A549 (cell line): ENCODE results near the gene FAM3A. TPM values are rescaled to one million over a fixed set of nuclear protein-coding genes. Genes with fewer than 3 reads are reported as not detected.

Experiments used
- ATAC-seq, 2 experiments: fragments of 200-7000 bp in 1 of 2; fragments of >200 bp in 1 of 2; cut with Nextera tagmentation in 1 of 2; cut with Tn5 transposase in 1 of 2; 3 replicates each; pipeline versions ENCODE4 v1.8.0 to v1.9.1; 2018 to 2020; ENCODE audit warnings: mild to moderate bottlenecking in 1 of 2, moderate library complexity in 1 of 2
- CTCF ChIA-PET: fragments of 300-600 bp; sonication (Branson Sonifier 250); formaldehyde crosslinking; extraction: SDS; loops from one replicate; lab custom pipeline; 2021; ENCODE audit warnings: antibody characterized with exemption, inconsistent platforms; lab: Yijun Ruan, JAX
- POLR2A ChIA-PET: fragments of 350-600 bp; formaldehyde crosslinking; extraction: SDS; loops from one replicate; lab custom pipeline; 2021; ENCODE audit warnings: antibody characterized with exemption, inconsistent platforms; lab: Yijun Ruan, JAX
- DNase-seq, 2 experiments: peaks; one replicate each; pipeline versions ENCODE4 v3.0.0 to v3.0.0-alpha.2; 2011 to 2016; ENCODE audit warnings: low read depth in 1 of 2, low spot score in 1 of 2
- FAIRE-seq: peaks from 2 replicates; lab custom pipeline; 2011; peaks lifted over from hg19 to GRCh38; lab: Jason Lieb, UNC
- H3K27ac ChIP-seq, 2 experiments: fragments of >200 bp; sonication (Bioruptor Twin); formaldehyde crosslinking; 3 replicates each; pipeline ENCODE4 v1.5.1; 2016 to 2017
- H3K4me1 ChIP-seq: fragments of >200 bp; sonication (Bioruptor Twin); formaldehyde crosslinking; 3 replicates; pipeline ENCODE4 v1.6.1; 2016
- H3K4me2 ChIP-seq: fragments of >200 bp; sonication (Bioruptor Twin); formaldehyde crosslinking; 3 replicates; pipeline ENCODE4 v1.6.1; 2016
- H3K4me3 ChIP-seq: fragments of >200 bp; sonication (Bioruptor Twin); formaldehyde crosslinking; 3 replicates; pipeline ENCODE4 v1.5.1; 2016
- H3K9me3 ChIP-seq: fragments of >200 bp; sonication (Bioruptor Twin); formaldehyde crosslinking; 3 replicates; pipeline ENCODE4 v1.6.1; 2016
- CEBPB ChIP-seq, 2 experiments: fragments of >200 bp in 1 of 2; sonication (Bioruptor Twin) in 1 of 2; formaldehyde crosslinking in 1 of 2; IDR thresholded peaks; 2 replicates each; pipeline ENCODE4 v1.6.1; 2012 to 2016
- CHD2 ChIP-seq: fragments of 150-350 bp; IDR thresholded peaks from 2 replicates; pipeline ENCODE4 v1.6.1; 2014; ENCODE audit warnings: low read length; ENCODE audit not compliant: partially characterized antibody
- EHMT2 ChIP-seq: fragments of 200-600 bp; sonication (generic); IDR thresholded peaks from 2 replicates; pipeline ENCODE4 v1.6.1; 2016; ENCODE audit warnings: antibody characterized with exemption, low read depth, mild to moderate bottlenecking, moderate library complexity
- GATA3 ChIP-seq: IDR thresholded peaks from 2 replicates; pipeline ENCODE4 v1.6.1; 2012; ENCODE audit warnings: borderline replicate concordance
- HEYL ChIP-seq: fragments of 250-450 bp; sonication (Bioruptor Pico); IDR thresholded peaks from 2 replicates; pipeline ENCODE4 v1.8.0; 2021; ENCODE audit warnings: mild to moderate bottlenecking, moderate library complexity
- HMGXB4 ChIP-seq: fragments of 250-450 bp; sonication (Bioruptor Pico); IDR thresholded peaks from 2 replicates; pipeline ENCODE4 v1.5.0; 2021; ENCODE audit warnings: mild to moderate bottlenecking, moderate library complexity, borderline replicate concordance
- HOXB5 ChIP-seq: fragments of 250-450 bp; sonication (Bioruptor Pico); IDR thresholded peaks from 2 replicates; pipeline ENCODE4 v1.5.0; 2020; ENCODE audit warnings: mild to moderate bottlenecking, moderate library complexity
- KDM1A ChIP-seq: fragments of 200-600 bp; sonication (generic); IDR thresholded peaks from 2 replicates; pipeline ENCODE4 v1.6.1; 2016; ENCODE audit warnings: low read depth, mild to moderate bottlenecking
- KDM5A ChIP-seq: fragments of 200-600 bp; sonication (generic); IDR thresholded peaks from 2 replicates; pipeline ENCODE4 v1.6.1; 2016; ENCODE audit warnings: antibody characterized with exemption, mild to moderate bottlenecking
- MAX ChIP-seq: IDR thresholded peaks from 2 replicates; pipeline ENCODE4 v1.6.1; 2012
- MAZ ChIP-seq: fragments of 150-350 bp; IDR thresholded peaks from 2 replicates; pipeline ENCODE4 v1.6.1; 2014; ENCODE audit warnings: antibody characterized with exemption, low read depth, low read length, borderline replicate concordance
- NFE2L2 ChIP-seq: fragments of 150-350 bp; conservative IDR thresholded peaks from 2 replicates; pipeline ENCODE4 v1.6.1; 2014; ENCODE audit warnings: low read length
- NPAS2 ChIP-seq: fragments of 250-450 bp; sonication (Bioruptor Pico); IDR thresholded peaks from 2 replicates; pipeline ENCODE4 v1.8.0; 2022; ENCODE audit warnings: mild to moderate bottlenecking, moderate library complexity, borderline replicate concordance
- NR3C1 ChIP-seq: fragments of >200 bp; sonication (Bioruptor Twin); formaldehyde crosslinking; IDR thresholded peaks from 3 replicates; pipeline ENCODE4 v1.6.1; 2017
- PHF8 ChIP-seq: fragments of 200-600 bp; sonication (generic); IDR thresholded peaks from 2 replicates; pipeline ENCODE4 v1.6.1; 2016; ENCODE audit warnings: low read depth, mild to moderate bottlenecking, antibody characterized with exemption, moderate library complexity, borderline replicate concordance
- RAD21 ChIP-seq, 2 experiments: fragments of >200 bp in 1 of 2; sonication (Bioruptor Twin) in 1 of 2; formaldehyde crosslinking in 1 of 2; IDR thresholded peaks in 1 of 2; conservative IDR thresholded peaks in 1 of 2; 2 replicates in 1 of 2; 3 replicates in 1 of 2; pipeline ENCODE4 v1.6.1; 2012 to 2018; ENCODE audit warnings: inconsistent platforms in 1 of 2
- RARB ChIP-seq: fragments of 250-450 bp; sonication (Bioruptor Pico); IDR thresholded peaks from 2 replicates; pipeline ENCODE4 v1.8.0; 2021; ENCODE audit warnings: mild to moderate bottlenecking, moderate library complexity
- TFCP2L1 ChIP-seq: fragments of 250-450 bp; sonication (Bioruptor Pico); IDR thresholded peaks from 2 replicates; pipeline ENCODE4 v1.5.0; 2021; ENCODE audit warnings: mild to moderate bottlenecking
- ZSCAN20 ChIP-seq: fragments of 250-450 bp; sonication (Bioruptor Pico); IDR thresholded peaks from 2 replicates; pipeline ENCODE4 v1.8.0; 2022; ENCODE audit warnings: mild to moderate bottlenecking, moderate library complexity
- WGBS: methylation state at CpG from one replicate; pipeline ENCODE4 v1.1.6; 2017; ENCODE audit errors: missing lambda C conversion rate; 5-methylcytosine and 5-hydroxymethylcytosine counted together
- polyA plus RNA-seq, 4 experiments: library from polyadenylated mRNA; depleted of rRNA in 3 of 4; stranded (reverse); fragments of >200 nt; fragmentation: RNase III in 1 of 4; extraction: RNeasy Plus Mini Kit Qiagen cat#74134 plus additional on column Dnase treatment in 1 of 4; gene quantifications; 2 replicates in 3 of 4; 3 replicates in 1 of 4; pipeline ENCODE4 v1.2.3, GENCODE V29; 2011 to 2017
- TF ChIP-seq, protein P1 (sequence below): fragments of 450-650 bp; IDR thresholded peaks from 2 replicates; pipeline ENCODE4 v1.6.1; 2014; ENCODE audit warnings: antibody characterized with exemption
- TF ChIP-seq, protein P2 (sequence below): fragments of 200-600 bp; sonication (generic); IDR thresholded peaks from 2 replicates; pipeline ENCODE4 v1.6.1; 2016; ENCODE audit warnings: antibody characterized with exemption, mild to moderate bottlenecking, moderate library complexity
- TF ChIP-seq, protein P3 (sequence below): fragments of 250-450 bp; sonication (Bioruptor Pico); IDR thresholded peaks from 2 replicates; pipeline ENCODE4 v1.5.0; 2020; ENCODE audit warnings: low read depth, mild to moderate bottlenecking, moderate library complexity

FAM3A gene
- polyA plus RNA-seq, 2 of the 4 experiments (the other 2 are of a cell fraction): 21.7 to 36.7 TPM

GRCh38 chrX:154469880-154470279 is 46.2 kb downstream of the FAM3A start:
- no peak for DNase-seq
- ATAC-seq: no peak
- Histone ChIP-seq H3K27ac (no peak overlapping the region), H3K4me2 (no peak overlapping the region), H3K9me3 (no peaks in the 10 kb centered on the region), H3K4me1 (no peaks in the 10 kb centered on the region), H3K4me3 (no peak overlapping the region)
- TF ChIP-seq HMGXB4 (CRISPR knock-in tag) (no peak), MAX (no peak), MAZ (no peak), PHF8 (no peak), EHMT2 (no peak), CEBPB (IDR thresholded peaks at IDR 0.05) (no peak), GATA3 (no peak), HOXB5 (CRISPR knock-in tag) (no peak), NR3C1 (no peak)
- ChIA-PET POLR2A (no interaction called here), CTCF (no interaction called here)
- 92% methylated on average over 14 of the region's 18 CpGs for WGBS
- no peak for FAIRE-seq

DNA sequence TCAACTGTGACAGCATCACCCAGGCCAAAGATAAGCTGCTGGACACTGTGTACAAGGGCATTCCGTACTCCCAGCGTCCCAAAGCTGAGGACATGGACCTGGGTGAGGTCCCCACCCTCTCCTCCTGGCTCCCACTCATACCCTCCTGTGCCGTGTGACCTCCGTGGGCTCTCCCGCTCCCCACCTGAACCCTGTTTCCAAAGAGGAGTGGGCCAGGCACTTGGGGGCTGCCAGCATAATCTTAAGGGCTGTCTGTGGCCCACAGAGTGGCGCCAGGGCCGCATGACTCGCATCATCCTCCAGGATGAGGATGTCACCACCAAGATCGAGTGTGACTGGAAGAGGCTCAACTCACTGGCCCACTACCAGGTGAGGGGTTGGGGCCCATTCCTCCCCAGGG is 46.9 kb downstream of the FAM3A start:
- 92% methylated on average over 4 of the region's 9 CpGs for WGBS
- Histone ChIP-seq H3K9me3 (no peaks in the 10 kb centered on the region), H3K4me3 (no peak overlapping the region), H3K27ac (no peak overlapping the region), H3K4me2 (no peak overlapping the region), H3K4me1 (no peaks in the 10 kb centered on the region)
- CTCF ChIA-PET: no interaction called here
- TF ChIP-seq KDM5A: no peak
- no peak for TF ChIP-seq HEYL (CRISPR knock-in tag)
- no peak for TF ChIP-seq ZSCAN20 (CRISPR knock-in tag)
- TF ChIP-seq, protein P1, sequence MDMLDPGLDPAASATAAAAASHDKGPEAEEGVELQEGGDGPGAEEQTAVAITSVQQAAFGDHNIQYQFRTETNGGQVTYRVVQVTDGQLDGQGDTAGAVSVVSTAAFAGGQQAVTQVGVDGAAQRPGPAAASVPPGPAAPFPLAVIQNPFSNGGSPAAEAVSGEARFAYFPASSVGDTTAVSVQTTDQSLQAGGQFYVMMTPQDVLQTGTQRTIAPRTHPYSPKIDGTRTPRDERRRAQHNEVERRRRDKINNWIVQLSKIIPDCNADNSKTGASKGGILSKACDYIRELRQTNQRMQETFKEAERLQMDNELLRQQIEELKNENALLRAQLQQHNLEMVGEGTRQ: no peak
- TF ChIP-seq CHD2: no peak
- no peak for TF ChIP-seq EHMT2
- TF ChIP-seq TFCP2L1 (CRISPR knock-in tag): no peak
- TF ChIP-seq NFE2L2: no peak
- TF ChIP-seq, protein P2, sequence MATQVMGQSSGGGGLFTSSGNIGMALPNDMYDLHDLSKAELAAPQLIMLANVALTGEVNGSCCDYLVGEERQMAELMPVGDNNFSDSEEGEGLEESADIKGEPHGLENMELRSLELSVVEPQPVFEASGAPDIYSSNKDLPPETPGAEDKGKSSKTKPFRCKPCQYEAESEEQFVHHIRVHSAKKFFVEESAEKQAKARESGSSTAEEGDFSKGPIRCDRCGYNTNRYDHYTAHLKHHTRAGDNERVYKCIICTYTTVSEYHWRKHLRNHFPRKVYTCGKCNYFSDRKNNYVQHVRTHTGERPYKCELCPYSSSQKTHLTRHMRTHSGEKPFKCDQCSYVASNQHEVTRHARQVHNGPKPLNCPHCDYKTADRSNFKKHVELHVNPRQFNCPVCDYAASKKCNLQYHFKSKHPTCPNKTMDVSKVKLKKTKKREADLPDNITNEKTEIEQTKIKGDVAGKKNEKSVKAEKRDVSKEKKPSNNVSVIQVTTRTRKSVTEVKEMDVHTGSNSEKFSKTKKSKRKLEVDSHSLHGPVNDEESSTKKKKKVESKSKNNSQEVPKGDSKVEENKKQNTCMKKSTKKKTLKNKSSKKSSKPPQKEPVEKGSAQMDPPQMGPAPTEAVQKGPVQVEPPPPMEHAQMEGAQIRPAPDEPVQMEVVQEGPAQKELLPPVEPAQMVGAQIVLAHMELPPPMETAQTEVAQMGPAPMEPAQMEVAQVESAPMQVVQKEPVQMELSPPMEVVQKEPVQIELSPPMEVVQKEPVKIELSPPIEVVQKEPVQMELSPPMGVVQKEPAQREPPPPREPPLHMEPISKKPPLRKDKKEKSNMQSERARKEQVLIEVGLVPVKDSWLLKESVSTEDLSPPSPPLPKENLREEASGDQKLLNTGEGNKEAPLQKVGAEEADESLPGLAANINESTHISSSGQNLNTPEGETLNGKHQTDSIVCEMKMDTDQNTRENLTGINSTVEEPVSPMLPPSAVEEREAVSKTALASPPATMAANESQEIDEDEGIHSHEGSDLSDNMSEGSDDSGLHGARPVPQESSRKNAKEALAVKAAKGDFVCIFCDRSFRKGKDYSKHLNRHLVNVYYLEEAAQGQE: no peak
- TF ChIP-seq, protein P3, sequence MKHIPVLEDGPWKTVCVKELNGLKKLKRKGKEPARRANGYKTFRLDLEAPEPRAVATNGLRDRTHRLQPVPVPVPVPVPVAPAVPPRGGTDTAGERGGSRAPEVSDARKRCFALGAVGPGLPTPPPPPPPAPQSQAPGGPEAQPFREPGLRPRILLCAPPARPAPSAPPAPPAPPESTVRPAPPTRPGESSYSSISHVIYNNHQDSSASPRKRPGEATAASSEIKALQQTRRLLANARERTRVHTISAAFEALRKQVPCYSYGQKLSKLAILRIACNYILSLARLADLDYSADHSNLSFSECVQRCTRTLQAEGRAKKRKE (CRISPR knock-in tag): no peak
- no peak for TF ChIP-seq NR3C1
- TF ChIP-seq KDM1A: no peak
- TF ChIP-seq NPAS2 (CRISPR knock-in tag): no peak
- no peak for TF ChIP-seq RAD21 (conservative IDR thresholded peaks at IDR 0.05 in 1 of 2, IDR thresholded peaks at IDR 0.05 in 1 of 2)
- TF ChIP-seq RARB: no peak
- TF ChIP-seq HOXB5 (CRISPR knock-in tag): no peak
- POLR2A ChIA-PET: no interaction called here
- DNase-seq (no peak), FAIRE-seq (no peak), ATAC-seq (no peak)
